ENCODE data around the gene TAB2. TPM values are rescaled to one million over a fixed set of nuclear protein-coding genes. Genes with fewer than 3 reads are reported as not detected.

TAB2 gene
- polyA plus RNA-seq, 3 donors from 2014 or later = 1.1 to 8.5 (median 3.8) TPM

DNA sequence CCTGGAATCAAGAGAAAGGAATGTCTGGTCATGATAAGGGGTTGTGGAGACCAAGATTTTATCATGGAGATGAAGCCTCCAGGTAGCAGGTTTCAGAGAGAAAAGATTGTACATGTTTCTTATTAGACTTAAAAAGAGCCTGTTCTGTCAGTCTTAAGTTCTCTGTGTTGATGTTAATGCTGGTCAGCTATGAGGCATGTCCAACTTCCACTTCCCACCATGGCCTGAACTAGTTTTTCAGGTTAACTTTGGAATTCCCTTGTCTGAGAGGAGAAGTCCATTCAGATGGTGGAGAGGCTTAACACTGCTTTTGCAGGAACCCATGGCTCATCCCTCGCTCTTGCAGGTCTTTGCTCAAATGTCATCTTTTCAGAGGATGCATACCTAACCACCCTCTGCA, 27.5 kb upstream of the TAB2 start:
- peaks cover 0 to 1% (median 0%) of the 10 kb centered on the region in 3 donors for H3K27me3 Mint-ChIP-seq (ENCODE audit: low read depth in 3 of 3)
- H3K4me3 Mint-ChIP-seq = no peak overlapping the region
- no peak overlapping the region for H3K27ac Mint-ChIP-seq
- no peaks in the 10 kb centered on the region for H3K9me3 Mint-ChIP-seq
- no peaks in the 10 kb centered on the region for H3K36me3 Mint-ChIP-seq
- no peak for DNase-seq
- H3K4me1 Mint-ChIP-seq = no peaks in the 10 kb centered on the region

DNA sequence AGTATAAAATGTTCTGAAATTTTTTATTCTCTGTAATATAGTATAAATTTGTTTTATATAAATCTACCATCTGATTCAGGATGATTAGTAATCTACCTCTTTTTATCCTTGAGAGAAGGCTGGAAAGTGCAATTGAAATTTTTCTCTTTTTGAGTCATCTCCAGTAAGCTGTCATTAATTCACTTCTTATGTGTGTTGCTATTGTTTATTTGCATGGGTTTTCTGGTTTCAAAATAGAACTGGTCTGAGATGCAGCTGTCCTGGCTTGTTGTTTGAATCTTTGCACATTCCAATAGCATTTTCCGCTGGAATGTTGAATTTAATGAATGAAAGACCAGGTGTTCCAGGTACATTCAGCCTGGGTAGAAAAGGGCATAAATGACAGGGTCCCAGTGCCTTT, 24.3 kb upstream of the TAB2 start:
- no peaks in the 10 kb centered on the region for H3K9me3 Mint-ChIP-seq
- no peak for DNase-seq
- no peak overlapping the region for H3K4me3 Mint-ChIP-seq
- H3K27ac Mint-ChIP-seq = no peak overlapping the region
- H3K4me1 Mint-ChIP-seq = no peaks in the 10 kb centered on the region
- H3K27me3 Mint-ChIP-seq (ENCODE audit: low read depth in 3 of 3) = peaks cover 0 to 3% (median 1%) of the 10 kb centered on the region in 3 donors
- no peaks in the 10 kb centered on the region for H3K36me3 Mint-ChIP-seq

DNA sequence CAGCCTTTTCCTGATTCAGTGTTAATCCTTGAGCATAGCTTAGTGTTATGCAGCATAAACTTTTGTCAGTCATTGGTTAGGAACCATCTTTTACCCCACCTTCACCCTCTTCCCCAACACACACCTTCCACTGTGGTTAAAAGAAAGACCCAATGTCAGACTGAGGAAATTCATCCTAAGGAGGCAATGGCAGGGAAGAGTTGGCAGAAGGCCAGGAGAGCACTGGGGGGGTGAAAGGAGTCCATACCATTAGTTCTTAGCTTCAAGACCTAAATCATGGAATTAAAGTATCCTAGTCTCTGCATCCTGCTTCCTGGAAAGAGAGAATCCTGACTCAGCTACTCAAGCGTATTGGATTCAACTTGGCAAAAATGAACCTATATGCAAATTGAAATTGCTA, 16.9 kb upstream of the TAB2 start:
- Mint-ChIP-seq H3K9me3 (no peaks in the 10 kb centered on the region), H3K36me3 (no peaks in the 10 kb centered on the region), H3K4me1 (no peaks in the 10 kb centered on the region), H3K27ac (no peak overlapping the region), H3K4me3 (no peak overlapping the region), H3K27me3 (ENCODE audit: low read depth in 3 of 3) (peaks cover 0 to 6% (median 0%) of the 10 kb centered on the region in 3 donors)
- no peak for DNase-seq

DNA sequence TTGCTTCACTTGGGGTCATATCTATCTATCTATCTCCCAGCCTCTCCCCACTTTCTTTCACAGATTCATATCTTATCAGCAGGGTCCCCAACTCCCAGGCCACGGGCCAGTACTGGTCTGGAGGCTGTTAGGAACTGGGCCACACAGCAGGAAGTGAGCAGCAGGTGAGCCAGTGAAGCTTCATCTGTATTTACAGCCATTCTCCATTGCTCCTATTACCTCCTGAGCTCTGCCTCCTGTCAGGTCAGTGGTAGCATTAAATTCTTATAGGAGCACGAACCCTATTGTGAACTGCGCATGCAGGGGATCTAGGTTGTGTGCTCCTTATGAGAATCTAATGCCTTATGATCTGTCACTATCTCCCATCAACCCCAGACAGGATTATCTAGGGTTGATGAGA, 14.8 kb upstream of the TAB2 start:
- Mint-ChIP-seq H3K4me1 (no peaks in the 10 kb centered on the region), H3K27me3 (ENCODE audit: low read depth in 3 of 3) (peaks cover 0 to 2% (median 0%) of the 10 kb centered on the region in 3 donors), H3K4me3 (no peak overlapping the region), H3K27ac (no peak overlapping the region), H3K9me3 (no peaks in the 10 kb centered on the region), H3K36me3 (no peaks in the 10 kb centered on the region)
- no peak for DNase-seq

DNA sequence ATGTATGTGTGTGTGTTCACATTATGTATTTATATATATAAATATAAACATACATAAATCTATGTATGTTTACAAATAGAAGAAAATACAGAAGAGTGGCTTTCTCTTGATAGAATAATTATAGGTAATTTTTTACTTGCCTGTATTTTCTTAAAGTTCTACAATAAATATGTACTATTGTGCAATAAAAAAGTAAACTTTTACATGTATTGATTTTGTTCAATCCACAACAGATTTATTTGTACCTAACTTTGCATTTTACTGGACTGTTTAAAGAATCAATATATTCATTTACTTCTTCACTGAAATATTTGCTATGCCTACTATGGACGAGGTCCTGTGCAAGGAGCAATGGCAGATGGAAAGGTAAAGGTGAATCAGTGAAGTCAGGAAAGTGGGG, 14.0 kb upstream of the TAB2 start:
- Mint-ChIP-seq H3K27ac (no peak overlapping the region), H3K4me3 (no peak overlapping the region), H3K36me3 (no peaks in the 10 kb centered on the region), H3K27me3 (ENCODE audit: low read depth in 3 of 3) (peaks cover 0 to 2% (median 0%) of the 10 kb centered on the region in 3 donors), H3K4me1 (no peaks in the 10 kb centered on the region), H3K9me3 (no peaks in the 10 kb centered on the region)
- no peak for DNase-seq

DNA sequence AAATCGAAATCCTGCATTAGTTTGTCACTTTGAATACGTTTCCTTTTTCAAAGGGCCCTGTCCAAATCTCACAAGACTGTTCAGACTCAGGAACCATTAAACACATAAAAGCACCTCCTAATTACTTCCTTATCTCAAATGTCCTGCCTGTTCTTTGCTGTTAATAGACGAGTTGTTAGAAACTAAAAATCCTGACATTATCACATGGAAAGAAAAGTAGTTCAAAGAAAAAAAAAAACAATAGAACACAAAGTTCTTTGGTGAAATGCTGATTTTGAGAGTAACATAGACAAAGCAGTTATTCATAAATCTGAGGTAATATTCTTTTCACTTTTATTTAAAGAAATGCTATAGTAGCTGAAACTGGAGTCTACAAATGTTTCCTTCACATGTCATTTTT, 12.1 kb upstream of the TAB2 start:
- Mint-ChIP-seq H3K9me3 (no peaks in the 10 kb centered on the region), H3K27me3 (ENCODE audit: low read depth in 3 of 3) (peaks cover 0 to 2% (median 0%) of the 10 kb centered on the region in 3 donors), H3K4me3 (no peak overlapping the region), H3K27ac (no peak overlapping the region), H3K36me3 (no peaks in the 10 kb centered on the region), H3K4me1 (no peaks in the 10 kb centered on the region)
- no peak for DNase-seq

DNA sequence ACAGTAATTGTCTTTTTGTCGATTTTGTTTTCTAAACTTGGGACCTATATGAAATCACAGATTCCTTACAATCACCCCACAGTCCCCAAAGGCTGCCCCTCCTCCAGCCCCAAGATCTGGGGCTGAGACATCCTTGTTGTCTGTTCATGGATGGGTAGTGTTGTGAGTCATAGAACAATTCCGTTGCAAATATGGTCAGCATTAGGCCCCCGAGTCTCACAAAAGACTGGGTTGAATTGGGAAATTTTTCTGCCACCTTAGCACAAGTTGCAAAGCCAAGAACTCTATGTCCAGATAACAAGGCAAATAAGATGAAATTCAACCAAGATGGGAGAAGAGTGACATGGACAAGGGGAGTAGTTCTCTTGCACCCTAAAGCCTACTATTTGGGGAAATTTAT, 10.5 kb upstream of the TAB2 start:
- Mint-ChIP-seq H3K4me1 (no peaks in the 10 kb centered on the region), H3K27ac (no peak overlapping the region), H3K4me3 (no peak overlapping the region), H3K36me3 (no peaks in the 10 kb centered on the region), H3K9me3 (peaks cover 0 to 1% (median 0%) of the 10 kb centered on the region in 6 donors), H3K27me3 (ENCODE audit: low read depth in 3 of 3) (peaks cover 0 to 2% (median 0%) of the 10 kb centered on the region in 3 donors)
- DNase-seq = no peak

DNA sequence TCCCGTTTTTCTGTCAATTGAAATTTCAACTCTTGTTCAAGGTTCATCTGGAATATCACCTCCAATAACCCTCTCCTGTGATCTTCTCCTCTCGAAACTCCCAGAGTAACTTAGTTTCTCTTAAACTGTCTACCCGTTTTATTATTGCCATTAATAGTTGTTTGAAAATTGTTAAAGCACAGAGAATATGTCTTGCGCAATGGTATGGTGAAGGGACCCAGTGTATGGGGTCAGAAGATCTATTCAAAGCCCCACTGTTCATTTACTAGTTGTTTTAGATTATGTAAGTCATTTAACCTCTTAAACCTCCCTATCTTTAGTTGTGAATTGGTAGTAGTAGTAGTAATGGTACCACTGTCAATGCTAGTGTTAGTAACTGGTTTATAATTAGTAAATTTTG, 6.2 kb upstream of the TAB2 start:
- no peaks in the 10 kb centered on the region for H3K36me3 Mint-ChIP-seq
- no peak overlapping the region for H3K27ac Mint-ChIP-seq
- H3K27me3 Mint-ChIP-seq (ENCODE audit: low read depth in 3 of 3) = peaks cover 0 to 2% (median 0%) of the 10 kb centered on the region in 3 donors
- H3K9me3 Mint-ChIP-seq = peaks cover 0 to 1% (median 0%) of the 10 kb centered on the region in 6 donors
- H3K4me3 Mint-ChIP-seq = no peak overlapping the region
- no peak for DNase-seq
- no peaks in the 10 kb centered on the region for H3K4me1 Mint-ChIP-seq

DNA sequence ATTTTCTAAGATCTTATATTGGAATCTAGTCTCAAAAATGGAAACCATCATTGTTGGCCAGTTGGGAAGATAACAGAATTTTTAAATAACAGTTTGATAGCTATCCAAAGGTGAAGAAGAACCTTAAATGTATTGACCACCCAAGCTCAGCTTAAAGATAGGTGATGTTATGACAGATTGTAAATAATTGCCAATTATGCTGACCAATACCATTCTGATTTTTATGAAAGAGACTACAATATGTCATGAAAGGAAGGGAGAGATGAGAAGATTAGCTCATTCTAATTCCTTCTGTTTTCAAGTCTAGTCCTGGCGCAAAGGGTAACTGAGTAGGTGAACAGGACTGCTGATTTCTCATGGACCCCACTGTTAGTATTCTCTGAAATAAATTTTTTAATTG, 5.7 kb upstream of the TAB2 start:
- DNase-seq = no peak
- Mint-ChIP-seq H3K27me3 (ENCODE audit: low read depth in 3 of 3) (peaks cover 0 to 6% (median 0%) of the 10 kb centered on the region in 3 donors), H3K4me1 (no peaks in the 10 kb centered on the region), H3K9me3 (peaks cover 0 to 1% (median 0%) of the 10 kb centered on the region in 6 donors), H3K36me3 (no peaks in the 10 kb centered on the region), H3K4me3 (no peak overlapping the region), H3K27ac (no peak overlapping the region)

DNA sequence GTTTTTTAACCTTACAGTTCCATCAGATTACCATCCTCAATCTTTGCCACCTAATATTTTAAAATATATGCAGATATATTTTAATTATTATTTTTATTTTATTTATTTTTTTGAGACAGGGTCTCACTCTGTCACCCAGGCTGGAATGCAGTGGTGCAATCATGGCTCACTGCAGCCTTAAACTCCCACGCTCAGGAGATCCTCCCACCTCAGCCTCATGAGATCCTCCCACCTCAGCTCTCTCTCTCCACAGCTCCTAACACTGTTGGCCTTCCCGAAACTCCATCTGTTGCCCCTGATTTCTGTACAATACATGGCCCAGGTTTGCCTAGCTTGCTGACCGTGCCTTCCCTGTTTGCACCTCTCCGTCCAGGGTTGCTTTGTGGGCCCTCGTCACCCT, 4.4 kb upstream of the TAB2 start:
- no peak for DNase-seq
- H3K4me3 Mint-ChIP-seq = no peak overlapping the region
- H3K27ac Mint-ChIP-seq = no peak overlapping the region
- no peaks in the 10 kb centered on the region for H3K4me1 Mint-ChIP-seq
- H3K9me3 Mint-ChIP-seq = peaks cover 0 to 1% (median 0%) of the 10 kb centered on the region in 6 donors
- peaks cover 0 to 6% (median 0%) of the 10 kb centered on the region in 3 donors for H3K27me3 Mint-ChIP-seq (ENCODE audit: low read depth in 3 of 3)
- H3K36me3 Mint-ChIP-seq = no peaks in the 10 kb centered on the region

DNA sequence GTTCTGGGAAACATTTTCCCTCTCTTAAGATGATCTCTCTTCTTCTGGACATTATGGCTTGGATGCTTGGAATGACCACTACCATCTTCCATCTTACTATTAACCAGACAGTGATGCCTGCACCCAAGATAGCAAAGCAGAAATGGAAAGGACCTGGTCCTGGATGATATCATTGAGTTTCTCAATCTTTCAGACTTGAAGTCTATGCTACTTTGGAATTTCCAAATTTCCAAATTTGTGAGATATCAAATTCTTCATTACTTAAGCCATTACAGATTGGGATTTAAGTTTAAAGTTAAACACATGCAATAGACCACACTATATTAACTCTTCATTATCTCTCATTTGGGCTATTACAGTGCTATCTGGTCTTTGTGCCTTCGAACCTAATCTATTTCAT, 3.7 kb upstream of the TAB2 start:
- Mint-ChIP-seq H3K27ac (no peak overlapping the region), H3K36me3 (no peaks in the 10 kb centered on the region), H3K4me1 (peaks cover 6% of the 10 kb centered on the region in 2 donors), H3K9me3 (peaks cover 0 to 1% (median 0%) of the 10 kb centered on the region in 6 donors), H3K4me3 (no peak overlapping the region), H3K27me3 (ENCODE audit: low read depth in 3 of 3) (peaks cover 3 to 10% (median 4%) of the 10 kb centered on the region in 3 donors)
- no peak for DNase-seq

DNA sequence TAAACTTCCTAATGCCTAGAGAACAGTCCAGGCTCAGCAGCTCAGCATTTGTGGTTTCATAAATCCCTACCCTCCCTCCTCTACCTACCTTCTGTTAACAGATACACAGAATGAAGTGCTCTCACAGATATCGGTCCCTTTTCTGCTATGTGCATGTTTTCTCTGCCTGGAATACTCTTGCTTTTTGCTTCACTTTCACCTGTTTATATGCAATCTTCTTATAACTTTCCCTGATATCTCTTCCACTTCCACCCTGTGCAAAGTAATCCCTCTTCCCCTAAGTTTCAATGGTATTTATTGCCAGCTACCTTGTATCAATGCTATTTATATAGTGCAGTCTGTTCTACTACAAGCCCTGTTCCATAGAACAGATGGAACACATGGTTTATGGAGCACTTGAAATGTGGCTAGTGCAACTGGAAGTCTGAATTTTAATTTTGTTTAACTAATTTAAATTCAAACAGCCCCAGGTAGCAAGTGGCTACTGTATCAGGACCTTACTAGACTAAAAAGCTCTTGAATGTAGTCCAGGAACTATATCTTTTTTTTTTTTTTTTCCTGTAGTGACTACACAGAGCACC, 3.1 kb upstream of the TAB2 start:
- Mint-ChIP-seq H3K27me3 (ENCODE audit: low read depth in 3 of 3) (peaks cover 3 to 10% (median 4%) of the 10 kb centered on the region in 3 donors), H3K27ac (no peak overlapping the region), H3K4me1 (peaks cover 11 to 12% of the 10 kb centered on the region in 2 donors), H3K9me3 (peaks cover 0 to 1% (median 0%) of the 10 kb centered on the region in 6 donors), H3K4me3 (no peak overlapping the region), H3K36me3 (no peaks in the 10 kb centered on the region)
- no peak for DNase-seq

DNA sequence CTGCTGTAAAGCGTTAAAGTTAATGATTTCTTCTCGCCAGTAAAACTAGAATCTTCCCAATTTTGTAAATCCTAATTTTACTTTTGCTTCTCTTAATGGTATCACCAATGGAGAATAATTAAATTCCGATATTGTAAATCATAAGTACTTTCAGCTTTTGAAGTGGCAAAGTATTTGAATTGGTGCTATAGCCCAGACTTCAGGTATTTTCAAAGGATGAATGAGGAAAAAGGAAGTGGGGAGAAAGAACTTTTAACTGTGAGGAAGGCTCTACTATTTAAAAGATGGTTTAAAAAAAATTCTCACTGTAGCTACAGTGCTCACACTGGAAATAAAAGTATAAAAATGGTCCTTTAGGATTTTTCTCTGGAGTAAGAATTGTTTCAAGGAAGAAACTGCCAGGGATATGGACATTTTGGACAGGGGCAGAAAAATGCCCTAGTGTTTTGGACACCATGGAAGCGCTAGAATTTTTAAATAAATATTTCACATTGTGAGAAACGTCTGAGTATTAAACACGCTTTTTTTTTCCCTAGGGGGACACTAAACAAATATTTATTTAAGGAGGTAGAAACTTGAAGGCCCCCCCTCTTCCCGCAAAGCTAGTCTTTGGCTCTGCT, 1.3 kb upstream of the TAB2 start:
- DNase-seq = no peak
- peak overlapping the region; percentile 81 to 88 (median 85) for H3K4me3 Mint-ChIP-seq
- peaks cover 24 to 30% of the 10 kb centered on the region in 2 donors for H3K4me1 Mint-ChIP-seq
- H3K27me3 Mint-ChIP-seq (ENCODE audit: low read depth in 3 of 3) = peaks cover 3 to 10% (median 4%) of the 10 kb centered on the region in 3 donors
- H3K36me3 Mint-ChIP-seq = no peaks in the 10 kb centered on the region
- peak overlapping the region; percentile 61 to 86 (median 78) for H3K27ac Mint-ChIP-seq
- H3K9me3 Mint-ChIP-seq = no peaks in the 10 kb centered on the region

DNA sequence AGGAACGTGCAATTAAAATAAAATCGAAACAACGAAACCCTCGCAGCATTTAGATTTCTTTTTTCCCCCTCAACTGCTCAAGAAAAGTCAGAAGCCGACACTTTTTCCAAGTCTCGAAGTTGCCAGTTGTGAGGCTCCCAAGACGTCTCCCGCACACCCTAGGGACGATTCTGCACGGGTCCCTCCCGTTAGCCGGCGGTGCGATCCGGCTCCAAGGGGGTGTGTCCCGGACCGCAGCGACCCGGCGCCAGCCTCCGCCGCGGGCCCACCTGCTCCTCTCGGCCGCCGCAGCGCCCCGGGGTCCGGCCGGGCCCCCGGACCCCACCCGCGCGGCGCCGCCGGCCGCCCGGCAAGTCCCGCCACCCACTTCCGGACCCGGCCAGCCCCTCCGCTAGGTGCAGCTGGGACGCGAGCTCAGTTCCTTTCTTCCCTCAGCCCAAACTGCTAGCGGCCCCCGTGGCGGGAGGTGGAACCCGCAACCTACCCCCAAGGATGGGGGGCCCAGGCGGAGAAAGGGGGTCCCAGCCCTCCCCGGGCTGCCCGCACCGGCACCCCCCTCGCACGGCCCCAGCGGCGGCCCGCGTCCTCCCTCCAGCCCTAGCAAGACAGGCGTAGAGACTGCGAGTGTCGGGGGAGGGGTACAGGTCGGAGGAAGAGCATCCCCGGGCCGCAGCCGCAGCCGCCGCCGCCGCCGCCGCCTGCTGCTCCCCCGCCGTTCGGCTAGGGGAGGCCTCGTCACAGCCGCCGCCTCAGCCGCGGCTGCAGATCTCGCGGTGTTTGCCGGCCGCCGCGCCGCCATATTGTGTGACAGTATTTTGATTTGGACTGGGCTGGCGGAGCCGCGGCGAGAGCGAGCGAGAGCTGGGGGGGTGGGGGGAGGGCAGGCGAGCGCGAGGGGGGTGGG, 520 bp upstream of the TAB2 start:
- Mint-ChIP-seq H3K27ac (peak overlapping the region; percentile 61 to 86 (median 82)), H3K4me3 (peak overlapping the region; percentile 81 to 88 (median 85)), H3K36me3 (no peaks in the 10 kb centered on the region), H3K27me3 (ENCODE audit: low read depth in 3 of 3) (peaks cover 3 to 10% (median 4%) of the 10 kb centered on the region in 3 donors), H3K4me1 (peaks cover 26 to 37% of the 10 kb centered on the region in 2 donors), H3K9me3 (no peaks in the 10 kb centered on the region)
- peak; percentile 90 to 92 (median 90) for DNase-seq

Measured in immature natural killer cell (primary cell).